OCI-LY3 (cell line): ENCODE measurements around the gene NUP153.
"Not testable (repeated sequence)": the region's sequence is repeated elsewhere in the genome, so short reads cannot be mapped to it uniquely, and the experiment has no call there.

Source experiments
- H2AFZ ChIP-seq: fragments of 200-600, 300-600 bp; shearing (Covaris generic); 2 replicates; pipeline ENCODE4 v1.6.0; 2014; ENCODE audit warnings: antibody characterized with exemption, low read depth, low read length
- H3K27ac ChIP-seq: fragments of 200-600, 300-600 bp; sonication (generic); 2 replicates; pipeline ENCODE4 v1.5.1; 2014; ENCODE audit warnings: mild to moderate bottlenecking, low read length, moderate library complexity, mixed read lengths
- H3K27me3 ChIP-seq: fragments of 200-600, 300-600 bp; sonication (generic); 2 replicates; pipeline ENCODE4 v1.6.1; 2014; ENCODE audit warnings: low read depth, low read length, mixed read lengths
- H3K36me3 ChIP-seq: fragments of 200-600, 300-600 bp; sonication (generic); replicated peaks from 2 replicates; pipeline ENCODE3; 2014; ENCODE audit warnings: low read depth, low read length, mixed read lengths
- H3K4me1 ChIP-seq: fragments of 300-600, 200-600 bp; sonication (generic); 2 replicates; pipeline ENCODE4 v1.6.1; 2014; ENCODE audit warnings: low read length, mixed read lengths
- H3K4me2 ChIP-seq: fragments of 200-600, 300-600 bp; sonication (generic); 2 replicates; pipeline ENCODE4 v1.6.1; 2014; ENCODE audit warnings: low read length, mixed read lengths
- H3K4me3 ChIP-seq: fragments of 300-600, 200-600 bp; sonication (generic); 2 replicates; pipeline ENCODE4 v1.5.1; 2014; ENCODE audit warnings: antibody characterized with exemption, mild to moderate bottlenecking, low read length, moderate library complexity
- H3K79me2 ChIP-seq: fragments of 300-600, 200-600 bp; shearing (Covaris generic); 2 replicates; pipeline ENCODE4 v1.6.1; 2014; ENCODE audit warnings: mild to moderate bottlenecking, low read length, mixed read lengths
- H3K9ac ChIP-seq: fragments of 300-600, 200-600 bp; shearing (Covaris generic); 2 replicates; pipeline ENCODE4 v1.6.0; 2014; ENCODE audit warnings: mild to moderate bottlenecking, low read length, moderate library complexity
- H3K9me3 ChIP-seq: fragments of 200-600, 300-600 bp; shearing (Covaris generic); 2 replicates; pipeline ENCODE4 v1.6.1; 2014; ENCODE audit warnings: low read length, mixed read lengths; ENCODE audit not compliant: insufficient read depth
- H4K20me1 ChIP-seq: fragments of 200-600, 300-600 bp; sonication (generic); 2 replicates; pipeline ENCODE4 v1.6.1; 2016; ENCODE audit warnings: low read length, mixed read lengths; ENCODE audit not compliant: insufficient read depth
- EZH2phosphoT487 ChIP-seq: fragments of 200-600 bp; shearing (Covaris generic); IDR thresholded peaks from 2 replicates; pipeline ENCODE4 v1.6.1; 2018; ENCODE audit warnings: antibody characterized with exemption, mixed run types, low read depth
- TF ChIP-seq, protein P1 (sequence below): fragments of 200-600, 300-600 bp; sonication (generic); IDR thresholded peaks from 2 replicates; pipeline ENCODE4 v1.5.1; 2014; ENCODE audit warnings: antibody characterized with exemption, low read length, low read depth

Gene NUP153

DNA sequence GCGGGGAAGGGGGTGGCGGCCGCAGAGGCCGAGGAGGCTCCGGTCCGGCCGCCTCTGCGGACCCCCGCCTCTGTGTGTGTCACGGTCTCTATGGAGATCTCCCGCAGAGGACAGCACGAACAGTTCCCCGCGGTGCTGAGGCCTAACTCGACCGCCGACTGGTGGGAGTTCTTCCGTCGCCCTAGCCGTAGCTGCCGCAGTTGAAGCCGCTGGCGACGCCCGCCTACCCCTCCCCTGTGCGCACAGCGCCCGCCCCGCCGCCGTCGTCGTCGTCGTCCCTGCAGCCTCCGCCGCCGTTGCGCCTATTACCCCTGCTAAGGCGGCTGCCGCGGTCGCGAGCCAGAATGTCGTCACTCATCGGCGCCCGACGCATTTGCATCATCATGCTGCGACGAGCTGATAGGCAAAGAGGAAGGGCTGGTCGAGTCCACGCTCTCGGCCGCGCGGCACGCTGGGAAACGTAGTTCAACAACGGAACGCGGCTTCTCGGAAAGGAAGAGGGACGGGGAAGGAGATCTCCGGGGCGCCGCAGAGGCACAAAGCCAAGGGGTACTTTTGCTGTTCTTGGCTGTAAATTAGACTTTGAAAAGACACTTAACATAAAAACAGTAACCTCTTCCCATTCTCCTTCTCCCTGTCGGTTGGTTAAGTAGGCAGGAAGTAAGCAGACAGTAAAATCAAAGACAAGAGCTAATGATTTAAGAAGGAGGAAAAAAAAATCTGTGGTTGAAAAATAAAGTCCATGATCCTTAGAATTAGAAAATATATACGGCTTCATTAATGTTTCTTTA is at the start of gene NUP153:
TSS of gene NUP153 (minus strand) at position 346 of the 791 bp plus-strand sequence. CDS start 538 bp downstream, outside the sequence.
- Histone ChIP-seq H3K27me3 (no peaks in the 10 kb centered on the region), H3K9me3 (no peaks in the 10 kb centered on the region), H2AFZ (peak within 1 kb of the TSS; percentile 81), H3K36me3 (peaks cover 11% of the 10 kb centered on the region), H3K9ac (peak within 1 kb of the TSS; percentile 99), H3K27ac (peak within 1 kb of the TSS; percentile 97), H3K4me2 (peak within 1 kb of the TSS; percentile 80), H3K79me2 (peaks cover 56% of the 10 kb centered on the region), H4K20me1 (peaks cover 13% of the 10 kb centered on the region), H3K4me1 (peaks cover 27% of the 10 kb centered on the region), H3K4me3 (peak within 1 kb of the TSS; percentile 97)
- TF ChIP-seq, protein P1, sequence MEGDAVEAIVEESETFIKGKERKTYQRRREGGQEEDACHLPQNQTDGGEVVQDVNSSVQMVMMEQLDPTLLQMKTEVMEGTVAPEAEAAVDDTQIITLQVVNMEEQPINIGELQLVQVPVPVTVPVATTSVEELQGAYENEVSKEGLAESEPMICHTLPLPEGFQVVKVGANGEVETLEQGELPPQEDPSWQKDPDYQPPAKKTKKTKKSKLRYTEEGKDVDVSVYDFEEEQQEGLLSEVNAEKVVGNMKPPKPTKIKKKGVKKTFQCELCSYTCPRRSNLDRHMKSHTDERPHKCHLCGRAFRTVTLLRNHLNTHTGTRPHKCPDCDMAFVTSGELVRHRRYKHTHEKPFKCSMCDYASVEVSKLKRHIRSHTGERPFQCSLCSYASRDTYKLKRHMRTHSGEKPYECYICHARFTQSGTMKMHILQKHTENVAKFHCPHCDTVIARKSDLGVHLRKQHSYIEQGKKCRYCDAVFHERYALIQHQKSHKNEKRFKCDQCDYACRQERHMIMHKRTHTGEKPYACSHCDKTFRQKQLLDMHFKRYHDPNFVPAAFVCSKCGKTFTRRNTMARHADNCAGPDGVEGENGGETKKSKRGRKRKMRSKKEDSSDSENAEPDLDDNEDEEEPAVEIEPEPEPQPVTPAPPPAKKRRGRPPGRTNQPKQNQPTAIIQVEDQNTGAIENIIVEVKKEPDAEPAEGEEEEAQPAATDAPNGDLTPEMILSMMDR = no peak
- TF ChIP-seq EZH2phosphoT487 = no peak

DNA sequence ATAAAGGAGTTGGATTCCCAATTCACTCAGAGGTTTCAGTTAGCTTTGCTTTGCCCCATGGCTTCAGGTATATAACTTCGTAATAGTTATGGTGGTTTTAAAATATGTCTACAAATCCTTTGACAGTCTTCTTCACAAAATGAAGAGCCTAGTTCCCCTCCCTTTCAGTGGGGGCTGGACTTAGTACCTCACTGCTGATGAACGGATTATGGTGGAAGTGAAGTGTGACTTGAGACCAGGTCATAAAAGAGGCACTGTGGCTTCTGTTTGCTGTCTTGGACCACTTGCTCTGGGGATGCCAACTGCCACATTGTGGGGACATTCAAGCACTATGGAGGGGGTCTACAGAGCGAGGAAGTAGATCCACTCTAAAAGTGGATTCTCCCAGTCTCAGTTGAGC is 47.5 kb upstream of the NUP153 start:
- Histone ChIP-seq H4K20me1 (no peaks in the 10 kb centered on the region), H3K27me3 (no peaks in the 10 kb centered on the region), H3K9ac (no peak overlapping the region), H3K27ac (no peak overlapping the region), H3K4me2 (no peak overlapping the region), H3K4me3 (no peak overlapping the region), H2AFZ (no peak overlapping the region), H3K4me1 (no peaks in the 10 kb centered on the region), H3K79me2 (no peaks in the 10 kb centered on the region), H3K9me3 (no peaks in the 10 kb centered on the region), H3K36me3 (no peaks in the 10 kb centered on the region)
- TF ChIP-seq EZH2phosphoT487 = no peak
- TF ChIP-seq, protein P1 = no peak

GRCh38 chr6:17745324-17745723 is 38.6 kb upstream of the NUP153 start:
- H3K9me3 ChIP-seq, H3K4me2 ChIP-seq, H3K27me3 ChIP-seq, H3K36me3 ChIP-seq, H3K79me2 ChIP-seq, H3K4me3 ChIP-seq, H2AFZ ChIP-seq, H4K20me1 ChIP-seq, H3K4me1 ChIP-seq, H3K27ac ChIP-seq, H3K9ac ChIP-seq: not testable (repeated sequence)

- not testable (repeated sequence) for H2AFZ ChIP-seq, H3K4me2 ChIP-seq, H3K9ac ChIP-seq, H3K27me3 ChIP-seq, H3K79me2 ChIP-seq, H3K27ac ChIP-seq, H3K4me1 ChIP-seq, H3K36me3 ChIP-seq, H4K20me1 ChIP-seq, H3K9me3 ChIP-seq, H3K4me3 ChIP-seq
Observed at GRCh38 chr6:17744757-17745308, 38.1 kb upstream of the NUP153 start.

GRCh38 chr6:17744019-17744756 is 37.5 kb upstream of the NUP153 start:
- no peak overlapping the region for H3K9ac ChIP-seq
- H3K4me1 ChIP-seq = no peaks in the 10 kb centered on the region
- no peaks in the 10 kb centered on the region for H4K20me1 ChIP-seq
- H3K79me2 ChIP-seq = no peaks in the 10 kb centered on the region
- no peaks in the 10 kb centered on the region for H3K27me3 ChIP-seq
- H3K36me3 ChIP-seq = no peaks in the 10 kb centered on the region
- no peak overlapping the region for H3K4me3 ChIP-seq
- H3K9me3 ChIP-seq = no peaks in the 10 kb centered on the region
- H2AFZ ChIP-seq = no peak overlapping the region
- no peak overlapping the region for H3K4me2 ChIP-seq
- no peak overlapping the region for H3K27ac ChIP-seq
- TF ChIP-seq, protein P1 = no peak
- no peak for TF ChIP-seq EZH2phosphoT487
